ENCODE measurements around the gene EMP2. TPM values are rescaled to one million over a fixed set of nuclear protein-coding genes. Genes with fewer than 3 reads are reported as not detected.

The EMP2 gene
- total and polyA plus RNA-seq, 3 donors from 2014 or later = 9.3 to 18.4 (median 13.1) TPM

GRCh38 chr16:10551881-10552280, 28.5 kb downstream of the EMP2 start:
- WGBS, 2 donors = 79 to 89% methylated on average over 2 of the region's 2 CpGs
- H3K36me3 ChIP-seq (ENCODE audit: low read depth, missing control alignments) = no peaks in the 10 kb centered on the region

DNA sequence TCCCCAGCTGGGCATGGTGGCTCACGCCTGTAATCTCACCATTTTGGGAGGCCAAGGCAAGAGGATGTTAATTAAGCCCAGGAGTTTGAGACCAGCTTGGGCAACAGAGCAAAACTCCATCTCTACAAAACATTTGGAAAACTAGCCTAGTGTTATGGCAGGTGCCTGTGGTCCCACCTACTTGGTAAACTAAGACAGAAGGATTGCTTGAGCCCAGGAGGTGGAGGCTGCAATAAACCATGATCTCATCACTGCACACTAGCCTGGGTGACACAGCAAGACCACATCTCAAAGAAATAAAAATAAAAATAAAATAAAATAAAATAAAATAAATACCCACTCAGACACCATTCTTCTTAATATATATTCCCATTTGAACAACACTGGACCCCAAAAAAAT, 32.0 kb downstream of the EMP2 start:
- no peak overlapping the region for H3K27ac ChIP-seq

More at GRCh38 chr16:10551881-10552280, 28.5 kb downstream of the EMP2 start:
- no peak overlapping the region for H3K4me3 ChIP-seq
- H3K27ac ChIP-seq = no peak overlapping the region
- no peaks in the 10 kb centered on the region for H3K27me3 ChIP-seq
- intact Hi-C loops (cut with DNase I; ENCODE audit: low total_unique reads) = no loop called here
- no peaks in the 10 kb centered on the region for H3K4me1 ChIP-seq
- no peak for TF ChIP-seq POLR2A (IDR thresholded peaks at IDR 0.05)
- TF ChIP-seq, protein P1, sequence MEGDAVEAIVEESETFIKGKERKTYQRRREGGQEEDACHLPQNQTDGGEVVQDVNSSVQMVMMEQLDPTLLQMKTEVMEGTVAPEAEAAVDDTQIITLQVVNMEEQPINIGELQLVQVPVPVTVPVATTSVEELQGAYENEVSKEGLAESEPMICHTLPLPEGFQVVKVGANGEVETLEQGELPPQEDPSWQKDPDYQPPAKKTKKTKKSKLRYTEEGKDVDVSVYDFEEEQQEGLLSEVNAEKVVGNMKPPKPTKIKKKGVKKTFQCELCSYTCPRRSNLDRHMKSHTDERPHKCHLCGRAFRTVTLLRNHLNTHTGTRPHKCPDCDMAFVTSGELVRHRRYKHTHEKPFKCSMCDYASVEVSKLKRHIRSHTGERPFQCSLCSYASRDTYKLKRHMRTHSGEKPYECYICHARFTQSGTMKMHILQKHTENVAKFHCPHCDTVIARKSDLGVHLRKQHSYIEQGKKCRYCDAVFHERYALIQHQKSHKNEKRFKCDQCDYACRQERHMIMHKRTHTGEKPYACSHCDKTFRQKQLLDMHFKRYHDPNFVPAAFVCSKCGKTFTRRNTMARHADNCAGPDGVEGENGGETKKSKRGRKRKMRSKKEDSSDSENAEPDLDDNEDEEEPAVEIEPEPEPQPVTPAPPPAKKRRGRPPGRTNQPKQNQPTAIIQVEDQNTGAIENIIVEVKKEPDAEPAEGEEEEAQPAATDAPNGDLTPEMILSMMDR (IDR thresholded peaks at IDR 0.05) = no peak
- no peak for DNase-seq
- H3K9me3 ChIP-seq = no peaks in the 10 kb centered on the region

DNA sequence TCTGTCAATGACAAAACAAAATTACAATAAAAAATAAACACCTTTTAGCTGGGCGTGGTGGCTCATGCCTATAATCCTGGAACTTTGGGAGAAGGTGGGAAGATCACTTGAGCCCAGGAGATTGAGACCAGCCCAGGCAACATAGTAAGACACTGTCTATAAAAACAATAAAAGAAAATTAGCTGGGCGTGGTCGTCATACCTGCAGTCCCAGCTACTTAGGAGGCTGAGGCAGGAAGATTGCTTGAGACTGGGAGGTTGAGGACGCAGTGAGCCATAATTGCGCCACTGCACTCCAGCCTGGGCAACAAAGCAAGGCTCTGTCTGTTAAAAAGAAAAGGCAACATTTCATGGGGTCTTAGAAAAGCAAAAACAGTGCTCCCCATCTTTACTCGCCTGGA, 32.7 kb downstream of the EMP2 start:
- TF ChIP-seq, protein P1 (IDR thresholded peaks at IDR 0.05) = no peak
- TF ChIP-seq POLR2A (IDR thresholded peaks at IDR 0.05) = no peak
- Histone ChIP-seq H3K27ac (no peak overlapping the region), H3K9me3 (no peaks in the 10 kb centered on the region), H3K4me3 (no peak overlapping the region), H3K27me3 (no peaks in the 10 kb centered on the region), H3K4me1 (no peaks in the 10 kb centered on the region), H3K36me3 (ENCODE audit: low read depth, missing control alignments) (no peaks in the 10 kb centered on the region)
- no peak for DNase-seq
- intact Hi-C loops (cut with DNase I; ENCODE audit: low total_unique reads) = no loop called here
- 98 to 99% methylated on average over 6 of the region's 6 CpGs for WGBS, 2 donors

More for the DNA sequence above, 32.0 kb downstream of the EMP2 start:
- DNase-seq = no peak
- no peak for TF ChIP-seq POLR2A (IDR thresholded peaks at IDR 0.05)
- TF ChIP-seq, protein P1 (IDR thresholded peaks at IDR 0.05) = no peak
- H3K9me3 ChIP-seq = no peaks in the 10 kb centered on the region
- no peaks in the 10 kb centered on the region for H3K4me1 ChIP-seq
- no peaks in the 10 kb centered on the region for H3K27me3 ChIP-seq
- intact Hi-C loops (cut with DNase I; ENCODE audit: low total_unique reads) = no loop called here
- 87 to 100% methylated on average over 1 of the region's 1 CpG for WGBS, 2 donors
- no peak overlapping the region for H3K4me3 ChIP-seq
- no peaks in the 10 kb centered on the region for H3K36me3 ChIP-seq (ENCODE audit: low read depth, missing control alignments)

GRCh38 chr16:10543231-10543977, 37.0 kb downstream of the EMP2 start:
- Histone ChIP-seq H3K9me3 (no peaks in the 10 kb centered on the region), H3K27me3 (no peaks in the 10 kb centered on the region), H3K4me3 (no peak overlapping the region), H3K4me1 (no peaks in the 10 kb centered on the region), H3K27ac (no peak overlapping the region), H3K36me3 (ENCODE audit: low read depth, missing control alignments) (no peaks in the 10 kb centered on the region)
- 78 to 82% methylated on average over 16 of the region's 16 CpGs for WGBS, 2 donors
- no peak for DNase-seq
- TF ChIP-seq POLR2A (IDR thresholded peaks at IDR 0.05) = no peak
- intact Hi-C loops (cut with DNase I; ENCODE audit: low total_unique reads) = no loop called here

- H3K27me3 ChIP-seq = no peaks in the 10 kb centered on the region
- peak overlapping the region in 1 of 2 donors; percentile 59 for H3K27ac ChIP-seq
- intact Hi-C loops (cut with DNase I; ENCODE audit: low total_unique reads) = no loop called here
- peak; percentile 60 for DNase-seq
- no peak for TF ChIP-seq POLR2A (IDR thresholded peaks at IDR 0.05)
- TF ChIP-seq, protein P1 (IDR thresholded peaks at IDR 0.05) = no peak
- H3K4me1 ChIP-seq = no peaks in the 10 kb centered on the region
- H3K36me3 ChIP-seq (ENCODE audit: low read depth, missing control alignments) = no peaks in the 10 kb centered on the region
- no peak overlapping the region for H3K4me3 ChIP-seq
- H3K9me3 ChIP-seq = no peaks in the 10 kb centered on the region
- WGBS, 2 donors = 71 to 75% methylated on average over 7 of the region's 7 CpGs
Measured at GRCh38 chr16:10541366-10541765, 39.0 kb downstream of the EMP2 start.
